Spleen (tissue), 11 donors: ENCODE measurements around the gene DEDD. TPM values are rescaled to one million over a fixed set of nuclear protein-coding genes. Genes with fewer than 3 reads are reported as not detected.

ENCODE experiments used
- DNase-seq: peaks from one replicate; pipeline ENCODE4 v3.0.0-alpha.2; 2020
- H3K27ac ChIP-seq, 8 donors: fragments of 200-600 bp; sonication (generic) in 7 of 8; 1 replicate in 4 of 8; 2 replicates in 4 of 8; pipeline versions ENCODE4 v1.5.0 to v1.8.0; 2016 to 2021; ENCODE audit warnings: inconsistent platforms in 4 of 8, mild to moderate bottlenecking in 4 of 8, moderate library complexity in 1 of 8
- H3K27me3 ChIP-seq, 7 donors: fragments of 200-600 bp; sonication (generic) in 6 of 7; replicated peaks in 1 of 7; 1 replicate in 4 of 7; 2 replicates in 3 of 7; pipeline versions ENCODE4 v1.5.0 to v1.8.0; 2016 to 2021; ENCODE audit warnings: inconsistent platforms in 3 of 7, mild to moderate bottlenecking in 1 of 7
- H3K36me3 ChIP-seq, 6 donors: fragments of 200-600 bp; sonication (generic) in 5 of 6; 1 replicate in 4 of 6; 2 replicates in 2 of 6; pipeline versions ENCODE4 v1.5.0 to v1.8.0; 2016 to 2021; ENCODE audit warnings: inconsistent platforms in 2 of 6
- H3K4me1 ChIP-seq, 6 donors: fragments of 200-600 bp; sonication (generic) in 5 of 6; 1 replicate in 3 of 6; 2 replicates in 3 of 6; pipeline versions ENCODE4 v1.5.0 to v1.8.0; 2016 to 2021; ENCODE audit warnings: inconsistent platforms in 3 of 6
- H3K4me3 ChIP-seq, 8 donors: fragments of 200-600 bp; sonication (generic) in 7 of 8; 1 replicate in 4 of 8; 2 replicates in 4 of 8; pipeline versions ENCODE4 v1.5.0 to v1.8.0; 2016 to 2021; ENCODE audit warnings: inconsistent platforms in 4 of 8, mild to moderate bottlenecking in 4 of 8, moderate library complexity in 2 of 8
- H3K9me3 ChIP-seq, 8 donors: fragments of 200-600 bp; sonication (generic) in 7 of 8; 1 replicate in 4 of 8; 2 replicates in 4 of 8; pipeline versions ENCODE4 v1.5.0 to v1.8.0; 2016 to 2021; ENCODE audit warnings: inconsistent platforms in 4 of 8
- POLR2A ChIP-seq, 3 donors: fragments of 450-650 bp; IDR thresholded peaks; one replicate each; pipeline ENCODE4 v1.5.1; 2017; ENCODE audit warnings: antibody characterized with exemption in 3 of 3, mild to moderate bottlenecking in 1 of 3
- POLR2AphosphoS5 ChIP-seq, 3 donors: sonication (generic); formaldehyde crosslinking; IDR thresholded peaks; one replicate each; pipeline ENCODE4 v1.5.1; 2017; ENCODE audit warnings: antibody characterized with exemption in 3 of 3
- WGBS, 5 donors: extraction: QIAGEN DNeasy Blood & Tissue Kit in 3 of 5; methylation state at CpG; one replicate each; pipeline versions ENCODE4 v1.1.5 to v1.1.7; 2013 to 2018; 5-methylcytosine and 5-hydroxymethylcytosine counted together
- intact Hi-C: fragments of 100-400 bp; cut with DNase I; formaldehyde crosslinking; loops from one replicate; pipeline ENCODE4 v1.15.0; 2023; ENCODE audit warnings: low total_unique reads
- polyA plus RNA-seq, 3 donors: library from polyadenylated mRNA; stranded (reverse); fragments of 200-250 nt; gene quantifications; one replicate each; pipeline ENCODE4 v1.2.1, GENCODE V29; 2013
- total RNA-seq, 7 donors: library from RNA; depleted of rRNA in 3 of 7; stranded (reverse); fragments of >200 nt in 3 of 7; fragmentation: NEBNext Ultra II Directional in 4 of 7; extraction: Animal tissue kit (Norgen Biotek cat#: 25700) in 4 of 7; gene quantifications; one replicate each; pipeline versions ENCODE4 v1.1.0 to v1.2.1, GENCODE V29; 2016 to 2021
- TF ChIP-seq, protein P1 (sequence below), 11 experiments: fragments of 200-600 bp in 7 of 11; fragments of 450-650 bp in 4 of 11; sonication (generic) in 4 of 11; IDR thresholded peaks in 8 of 11; conservative IDR thresholded peaks in 3 of 11; 1 replicate in 7 of 11; 2 replicates in 4 of 11; pipeline versions ENCODE4 v1.4.0 to v1.8.0; 2016 to 2021; ENCODE audit warnings: antibody characterized with exemption in 11 of 11, inconsistent platforms in 4 of 11, mild to moderate bottlenecking in 1 of 11
- donor health status: healthy with polysubstance abuse.
- donor health status: DM: no; HTN: no; CAD: no; lungs with moderate emphysema.
- donor health status: DM: no; HTN: no; CAD: no.
- donor health status: Bipolar disorder and iron deficiency.
- donor health status: healthy.
- donor health status: DM: no; HTN: no; CAD: no.
- donor health status: DM: yes; HTN: yes; CAD: no.

DEDD gene
- total and polyA plus RNA-seq, 10 donors, result 15.9 to 49.1 (median 37.6) TPM

GRCh38 chr1:161162806-161163205, 30.3 kb upstream of the DEDD start:
- H3K4me1 ChIP-seq, result peaks cover 30 to 80% (median 60%) of the 10 kb centered on the region in 6 donors
- TF ChIP-seq POLR2A (IDR thresholded peaks at IDR 0.05) (no peak), POLR2AphosphoS5 (IDR thresholded peaks at IDR 0.05) (no peak)
- TF ChIP-seq, protein P1, sequence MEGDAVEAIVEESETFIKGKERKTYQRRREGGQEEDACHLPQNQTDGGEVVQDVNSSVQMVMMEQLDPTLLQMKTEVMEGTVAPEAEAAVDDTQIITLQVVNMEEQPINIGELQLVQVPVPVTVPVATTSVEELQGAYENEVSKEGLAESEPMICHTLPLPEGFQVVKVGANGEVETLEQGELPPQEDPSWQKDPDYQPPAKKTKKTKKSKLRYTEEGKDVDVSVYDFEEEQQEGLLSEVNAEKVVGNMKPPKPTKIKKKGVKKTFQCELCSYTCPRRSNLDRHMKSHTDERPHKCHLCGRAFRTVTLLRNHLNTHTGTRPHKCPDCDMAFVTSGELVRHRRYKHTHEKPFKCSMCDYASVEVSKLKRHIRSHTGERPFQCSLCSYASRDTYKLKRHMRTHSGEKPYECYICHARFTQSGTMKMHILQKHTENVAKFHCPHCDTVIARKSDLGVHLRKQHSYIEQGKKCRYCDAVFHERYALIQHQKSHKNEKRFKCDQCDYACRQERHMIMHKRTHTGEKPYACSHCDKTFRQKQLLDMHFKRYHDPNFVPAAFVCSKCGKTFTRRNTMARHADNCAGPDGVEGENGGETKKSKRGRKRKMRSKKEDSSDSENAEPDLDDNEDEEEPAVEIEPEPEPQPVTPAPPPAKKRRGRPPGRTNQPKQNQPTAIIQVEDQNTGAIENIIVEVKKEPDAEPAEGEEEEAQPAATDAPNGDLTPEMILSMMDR (IDR thresholded peaks at IDR 0.05 in 8 of 11, conservative IDR thresholded peaks at IDR 0.05 in 3 of 11), result no peak
- H3K27ac ChIP-seq, result no peak overlapping the region
- WGBS, 5 donors, result 94 to 97% (median 95%) methylated on average over 10 of the region's 10 CpGs
- peak; percentile 69 for DNase-seq
- H3K4me3 ChIP-seq, result no peak overlapping the region
- no peaks in the 10 kb centered on the region for H3K9me3 ChIP-seq
- intact Hi-C loops, result no loop called here
- H3K36me3 ChIP-seq, result peaks cover 0 to 57% (median 28%) of the 10 kb centered on the region in 6 donors
- H3K27me3 ChIP-seq, result no peaks in the 10 kb centered on the region

DNA sequence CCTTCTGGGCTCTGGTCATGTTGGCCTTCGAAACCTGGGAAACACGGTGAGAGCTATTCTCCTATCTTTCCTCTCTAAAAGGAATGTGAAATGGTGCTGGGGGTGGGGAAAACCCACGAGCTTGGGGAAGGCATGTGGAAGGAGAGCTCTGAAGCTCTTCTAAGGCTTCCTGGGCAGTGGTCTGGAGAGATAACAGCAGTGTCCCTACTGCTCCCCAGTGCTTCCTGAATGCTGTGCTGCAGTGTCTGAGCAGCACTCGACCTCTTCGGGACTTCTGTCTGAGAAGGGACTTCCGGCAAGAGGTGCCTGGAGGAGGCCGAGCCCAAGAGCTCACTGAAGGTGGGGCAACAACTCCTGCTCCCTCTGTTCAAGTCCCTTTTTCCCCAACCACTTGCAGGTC, 29.6 kb upstream of the DEDD start:
- DNase-seq, result no peak
- no peaks in the 10 kb centered on the region for H3K27me3 ChIP-seq
- intact Hi-C loops, result no loop called here
- TF ChIP-seq, protein P1 (IDR thresholded peaks at IDR 0.05 in 8 of 11, conservative IDR thresholded peaks at IDR 0.05 in 3 of 11), result no peak
- TF ChIP-seq POLR2AphosphoS5 (IDR thresholded peaks at IDR 0.05), result no peak
- TF ChIP-seq POLR2A (IDR thresholded peaks at IDR 0.05), result no peak
- 74 to 85% (median 80%) methylated on average over 7 of the region's 7 CpGs for WGBS, 5 donors
- H3K9me3 ChIP-seq, result no peaks in the 10 kb centered on the region
- peaks cover 26 to 73% (median 52%) of the 10 kb centered on the region in 6 donors for H3K4me1 ChIP-seq
- no peak overlapping the region for H3K4me3 ChIP-seq
- H3K27ac ChIP-seq, result peak overlapping the region in 2 of 8 donors; percentile 2 to 25
- peaks cover 0 to 65% (median 30%) of the 10 kb centered on the region in 6 donors for H3K36me3 ChIP-seq

GRCh38 chr1:161161652-161162051, 29.2 kb upstream of the DEDD start:
- Histone ChIP-seq H3K27ac (peak overlapping the region in 1 of 8 donors; percentile 25), H3K4me3 (no peak overlapping the region), H3K9me3 (no peaks in the 10 kb centered on the region), H3K27me3 (no peaks in the 10 kb centered on the region), H3K36me3 (peaks cover 0 to 69% (median 31%) of the 10 kb centered on the region in 6 donors), H3K4me1 (peaks cover 22 to 69% (median 48%) of the 10 kb centered on the region in 6 donors)
- 85 to 93% (median 91%) methylated on average over 5 of the region's 5 CpGs for WGBS, 5 donors
- TF ChIP-seq POLR2A (IDR thresholded peaks at IDR 0.05) (no peak), POLR2AphosphoS5 (IDR thresholded peaks at IDR 0.05) (no peak)
- TF ChIP-seq, protein P1 (IDR thresholded peaks at IDR 0.05 in 8 of 11, conservative IDR thresholded peaks at IDR 0.05 in 3 of 11), result no peak
- intact Hi-C loops, result no loop called here
- no peak for DNase-seq

DNA sequence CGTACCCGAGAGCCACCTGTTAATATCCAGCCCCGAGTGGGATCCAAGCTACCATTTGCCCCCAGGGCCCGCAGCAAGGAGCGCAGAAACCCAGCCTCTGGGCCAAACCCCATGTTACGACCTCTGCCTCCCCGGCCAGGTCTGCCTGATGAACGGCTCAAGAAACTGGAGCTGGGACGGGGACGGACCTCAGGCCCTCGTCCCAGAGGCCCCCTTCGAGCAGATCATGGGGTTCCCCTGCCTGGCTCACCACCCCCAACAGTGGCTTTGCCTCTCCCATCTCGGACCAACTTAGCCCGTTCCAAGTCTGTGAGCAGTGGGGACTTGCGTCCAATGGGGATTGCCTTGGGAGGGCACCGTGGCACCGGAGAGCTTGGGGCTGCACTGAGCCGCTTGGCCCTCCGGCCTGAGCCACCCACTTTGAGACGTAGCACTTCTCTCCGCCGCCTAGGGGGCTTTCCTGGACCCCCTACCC, 28.2 kb upstream of the DEDD start:
- WGBS, 5 donors, result 95 to 97% (median 96%) methylated on average over 22 of the region's 22 CpGs
- H3K9me3 ChIP-seq, result no peaks in the 10 kb centered on the region
- no peaks in the 10 kb centered on the region for H3K27me3 ChIP-seq
- peaks cover 0 to 70% (median 31%) of the 10 kb centered on the region in 6 donors for H3K36me3 ChIP-seq
- intact Hi-C loops, result no loop called here
- DNase-seq, result peak; percentile 81
- peaks cover 22 to 67% (median 47%) of the 10 kb centered on the region in 6 donors for H3K4me1 ChIP-seq
- no peak overlapping the region for H3K27ac ChIP-seq
- peak overlapping the region in 2 of 8 donors; percentile 93 to 96 for H3K4me3 ChIP-seq
- TF ChIP-seq, protein P1 (IDR thresholded peaks at IDR 0.05 in 8 of 11, conservative IDR thresholded peaks at IDR 0.05 in 3 of 11), result no peak
- peak in 1 of 3 donors; percentile 12 for TF ChIP-seq POLR2AphosphoS5 (IDR thresholded peaks at IDR 0.05)
